NCI-H526 treated with DMSO at 0.1 percent for 48 hours (cell line): ENCODE data around the gene RALBP1.
"Not testable (repeated sequence)": the region's sequence is repeated elsewhere in the genome, so short reads cannot be mapped to it uniquely, and the experiment has no call there.

Experiments used
- DNase-seq: peaks from one replicate; lab custom pipeline; 2025; lab: John Stamatoyannopoulos, UW

The RALBP1 gene

DNA sequence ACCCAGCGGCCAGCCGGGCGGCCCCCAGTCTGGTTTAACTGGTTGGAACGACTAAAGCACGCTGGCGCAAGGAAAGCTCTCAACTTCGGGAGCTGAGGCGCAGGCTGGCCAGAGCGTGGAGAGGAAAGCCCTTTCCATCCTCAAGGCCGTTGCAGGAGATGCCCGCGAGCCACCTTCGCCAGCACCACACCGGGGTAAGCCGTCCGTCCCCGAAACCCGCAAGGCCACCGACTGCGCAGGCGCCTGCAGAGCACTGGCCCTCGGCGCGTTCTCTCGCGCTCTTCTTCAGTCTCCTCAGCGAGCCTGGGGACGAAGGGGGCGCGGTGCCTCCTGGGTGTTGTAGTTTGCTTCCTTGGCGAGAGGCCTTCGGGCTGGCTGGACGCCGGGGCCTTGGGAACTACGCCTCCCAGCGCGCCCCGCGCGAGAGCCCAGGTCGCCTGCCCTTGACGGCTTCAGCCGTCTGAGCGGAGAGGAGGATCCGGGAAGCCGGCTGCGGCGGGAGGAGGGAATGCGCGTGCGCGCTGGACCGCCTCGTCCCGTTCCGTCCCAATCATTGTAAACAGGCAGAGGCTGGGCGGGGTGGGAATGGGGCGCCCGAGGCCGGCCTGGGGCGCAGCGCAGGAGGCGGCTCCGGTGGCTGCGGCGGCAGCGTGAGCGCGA lies at the start of gene RALBP1:
Gene RALBP1, plus strand, starts transcription at position 531 of the 660 bp plus-strand sequence. CDS start 37,533 bp downstream, outside the sequence.
- DNase-seq: peak; percentile 90

DNA sequence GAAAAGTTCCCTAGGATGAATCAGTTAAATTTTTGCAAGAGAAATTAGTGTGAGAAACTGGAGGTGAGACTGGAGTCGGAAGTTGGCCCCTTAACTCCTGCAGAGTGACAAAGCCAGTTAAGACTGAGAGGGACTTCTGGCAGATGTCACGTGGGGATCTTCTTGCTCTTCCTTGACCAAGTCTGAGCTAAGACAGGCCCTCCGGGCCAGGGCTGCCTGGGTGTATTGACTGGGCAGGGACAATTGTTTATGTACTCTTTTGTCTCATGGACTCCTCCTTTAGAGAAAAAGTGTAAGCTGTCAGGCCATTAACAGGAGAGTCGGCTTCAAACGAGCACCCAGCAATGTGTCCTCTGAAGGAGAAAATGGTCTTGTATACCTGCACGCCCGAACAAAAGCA lies 48.6 kb upstream of the RALBP1 start:
- DNase-seq: no peak

DNA sequence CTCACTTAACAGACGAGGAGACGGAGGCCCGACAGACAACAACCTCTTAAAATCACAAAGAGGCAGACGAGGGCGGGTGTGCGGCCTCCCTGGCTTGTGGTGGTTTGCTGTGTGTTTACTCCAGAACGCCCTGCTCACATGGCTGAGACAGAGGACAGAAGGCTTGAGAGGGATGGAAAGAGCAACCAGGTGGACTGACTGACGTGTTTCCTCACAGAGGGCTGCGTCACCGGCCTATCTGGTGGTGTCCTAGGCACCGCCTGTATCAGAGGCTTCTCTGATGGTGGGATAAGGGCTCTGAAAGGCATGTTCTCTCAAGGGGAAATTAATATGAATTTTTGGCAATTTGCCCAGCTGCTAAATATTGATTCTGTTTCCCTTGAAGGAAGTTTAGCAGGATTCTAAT lies 47.0 kb upstream of the RALBP1 start:
- no peak for DNase-seq

DNA sequence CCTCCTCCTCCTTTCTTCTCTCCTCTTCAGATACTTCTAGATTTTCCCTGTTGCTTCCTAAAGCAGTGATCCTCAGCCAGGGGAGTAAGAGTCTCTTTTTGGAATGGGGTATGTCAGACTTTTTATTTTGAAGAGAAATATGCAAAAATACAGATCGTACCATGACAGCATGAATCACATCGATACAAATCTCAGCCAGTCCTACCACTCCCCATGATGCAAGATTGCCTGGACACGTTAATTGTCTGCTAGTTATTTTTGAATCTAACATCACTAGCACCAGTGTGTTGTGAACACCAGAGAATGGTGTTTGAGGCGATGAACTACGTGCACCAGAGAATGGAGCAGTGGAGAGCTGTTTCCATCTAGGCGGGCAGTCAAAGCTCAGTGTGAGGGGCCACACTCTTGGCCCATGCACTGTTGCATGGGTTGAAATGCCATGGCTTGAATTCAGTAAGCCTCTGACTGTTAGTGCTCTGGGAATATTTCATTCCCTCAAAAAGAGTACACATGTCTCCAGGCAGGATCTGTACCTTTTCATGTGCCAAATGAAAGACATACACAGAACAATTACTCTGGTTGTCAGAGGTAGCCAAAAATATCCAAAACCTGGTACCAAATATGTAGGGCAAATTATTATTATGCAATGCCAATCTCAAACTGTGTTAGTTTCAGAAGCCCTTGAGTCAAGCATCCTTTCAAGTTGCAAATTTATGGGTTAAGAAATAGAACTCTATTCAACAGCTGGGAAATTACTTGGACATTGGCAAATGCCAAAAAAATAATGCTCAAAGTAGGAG lies 46.3 kb upstream of the RALBP1 start:
- DNase-seq: no peak

DNA sequence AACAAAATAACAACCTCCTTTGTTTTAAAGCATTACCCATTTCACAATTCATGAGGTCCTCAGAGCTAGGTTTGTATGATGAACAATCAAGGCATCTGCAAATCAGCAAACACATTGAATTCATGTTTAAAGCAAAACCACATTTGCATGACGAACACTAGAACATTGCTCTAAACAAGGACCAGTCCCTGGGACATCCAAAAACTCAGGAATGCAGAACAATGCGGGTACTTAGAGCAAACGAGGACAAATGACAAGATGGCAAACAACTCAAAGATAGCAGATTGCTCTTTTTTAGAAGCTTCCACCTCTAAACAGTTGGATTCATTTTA lies 45.7 kb upstream of the RALBP1 start:
- no peak for DNase-seq

DNA sequence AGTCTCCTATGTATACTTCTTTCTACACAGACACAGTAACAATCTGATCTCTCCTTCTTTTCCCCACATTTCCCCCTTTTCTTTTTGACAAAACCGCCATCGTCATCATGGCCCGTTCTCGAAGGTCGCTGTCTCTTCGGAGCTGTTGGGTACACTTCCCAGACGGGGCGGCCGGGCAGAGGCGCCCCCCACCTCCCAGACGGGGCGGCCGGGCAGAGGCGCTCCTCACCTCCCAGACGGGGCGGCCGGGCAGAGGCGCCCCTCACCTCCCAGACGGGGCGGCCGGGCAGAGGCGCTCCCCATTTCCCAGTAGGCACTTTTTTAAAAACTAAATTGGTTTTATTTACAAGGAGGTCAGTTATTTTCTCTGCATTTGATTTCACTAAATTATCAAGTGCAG lies 45.0 kb upstream of the RALBP1 start:
- DNase-seq: not testable (repeated sequence)

DNA sequence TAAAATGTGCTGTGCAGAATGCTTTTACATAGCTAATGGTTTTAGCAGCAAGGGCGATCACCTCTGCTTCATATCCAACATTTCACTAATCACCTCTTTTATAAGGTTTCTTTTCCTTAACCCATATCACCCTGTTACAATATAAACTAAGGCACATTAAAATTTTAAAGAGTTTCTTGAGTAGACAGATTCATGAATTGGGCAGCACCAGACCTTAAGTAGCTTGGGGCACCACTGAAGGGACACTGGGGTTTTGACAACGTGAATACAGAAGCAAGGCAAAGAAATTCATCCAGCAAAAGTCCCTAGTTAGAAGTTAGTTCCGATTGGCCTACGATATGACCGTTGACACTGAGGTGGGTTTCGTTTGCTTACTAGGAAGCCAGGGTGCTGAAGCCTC lies 44.0 kb upstream of the RALBP1 start:
- no peak for DNase-seq

DNA sequence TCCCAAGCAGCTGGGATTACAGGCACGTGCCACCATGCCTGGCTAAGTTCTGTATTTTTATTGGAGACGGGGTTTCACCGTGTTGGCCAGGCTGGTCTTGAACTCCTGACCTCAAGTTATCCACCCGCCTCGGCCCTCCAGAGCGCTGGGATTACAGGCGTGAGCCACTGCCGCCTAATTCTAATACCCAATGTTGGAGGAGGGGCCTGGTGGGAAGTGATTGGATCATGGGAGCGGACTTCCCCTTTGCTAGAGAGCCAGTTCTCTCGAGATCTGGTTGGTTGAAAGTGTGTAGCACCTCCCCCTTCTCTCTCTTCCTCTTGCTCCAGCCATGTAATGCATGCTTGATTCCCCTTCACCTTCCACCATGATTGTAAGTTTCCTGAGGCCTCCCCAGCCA lies 42.2 kb upstream of the RALBP1 start:
- not testable (repeated sequence) for DNase-seq

DNA sequence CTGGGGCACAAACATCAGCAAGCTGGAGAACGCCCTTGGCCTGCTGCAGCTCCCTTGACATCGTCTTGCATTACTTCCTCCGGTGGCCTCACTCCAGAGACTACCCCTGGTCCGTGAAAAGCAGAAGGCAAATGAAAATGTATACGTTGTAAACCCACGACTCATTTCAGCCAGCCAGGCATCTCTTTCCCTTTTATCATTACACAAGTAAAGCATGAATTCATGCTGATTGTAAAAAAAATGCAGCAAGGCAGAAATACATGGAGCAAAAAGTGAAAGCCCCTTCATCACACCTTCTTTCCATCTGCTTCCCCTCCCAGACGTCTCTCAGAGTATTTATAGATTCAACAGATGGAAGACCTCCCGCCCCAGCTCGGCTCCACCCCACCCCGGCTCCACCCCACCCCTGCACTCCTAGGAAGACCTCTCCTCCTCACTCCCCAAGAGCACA lies 41.6 kb upstream of the RALBP1 start:
- DNase-seq: no peak

DNA sequence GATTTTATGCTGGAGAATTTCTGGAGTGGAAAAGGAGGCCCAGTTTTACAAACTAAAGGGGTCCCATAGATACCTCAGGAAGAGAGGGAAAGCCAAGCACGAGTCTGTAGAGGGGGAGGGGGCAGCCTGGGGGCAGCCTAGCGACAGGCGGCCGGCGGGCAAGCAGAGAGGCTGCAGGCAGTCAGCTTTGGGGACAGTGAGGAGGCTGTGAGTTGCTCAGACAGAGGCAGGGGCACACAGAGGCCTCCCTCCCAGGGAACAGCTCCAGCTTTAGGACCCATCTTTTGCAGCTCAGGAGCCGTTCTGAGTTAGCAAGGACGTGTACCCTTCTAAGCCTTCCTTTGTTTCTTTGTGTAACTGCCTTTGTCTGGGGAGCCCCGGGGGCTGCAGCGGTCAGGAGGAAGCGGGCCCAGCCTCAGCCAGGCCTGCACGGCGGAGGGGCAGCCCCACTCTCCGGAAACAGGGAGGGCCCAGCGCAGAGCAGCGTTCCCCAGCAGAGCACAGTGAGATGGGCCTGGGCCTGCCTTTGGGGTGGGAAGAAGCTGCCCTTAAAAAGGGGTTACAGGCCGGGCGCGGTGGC lies 41.1 kb upstream of the RALBP1 start:
- no peak for DNase-seq

DNA sequence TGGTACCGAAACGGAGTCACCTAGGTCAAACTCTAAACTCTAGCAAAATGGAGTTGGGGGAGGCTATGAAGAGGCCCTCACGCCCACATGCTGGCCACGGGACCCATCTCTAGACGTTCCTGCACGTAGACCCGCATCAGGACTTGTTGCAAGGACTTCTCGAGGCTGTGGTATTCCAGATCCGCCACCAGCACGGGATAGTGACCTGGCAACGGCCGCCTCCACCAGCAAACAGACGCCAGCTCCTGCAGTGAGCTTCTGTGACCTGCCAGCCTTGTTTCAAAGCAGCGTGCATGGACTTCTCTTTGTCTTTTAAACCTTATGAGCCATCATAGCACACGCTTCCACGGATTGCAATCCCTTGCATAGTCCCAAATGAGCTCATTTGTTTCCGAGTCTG lies 40.3 kb upstream of the RALBP1 start:
- DNase-seq: no peak

DNA sequence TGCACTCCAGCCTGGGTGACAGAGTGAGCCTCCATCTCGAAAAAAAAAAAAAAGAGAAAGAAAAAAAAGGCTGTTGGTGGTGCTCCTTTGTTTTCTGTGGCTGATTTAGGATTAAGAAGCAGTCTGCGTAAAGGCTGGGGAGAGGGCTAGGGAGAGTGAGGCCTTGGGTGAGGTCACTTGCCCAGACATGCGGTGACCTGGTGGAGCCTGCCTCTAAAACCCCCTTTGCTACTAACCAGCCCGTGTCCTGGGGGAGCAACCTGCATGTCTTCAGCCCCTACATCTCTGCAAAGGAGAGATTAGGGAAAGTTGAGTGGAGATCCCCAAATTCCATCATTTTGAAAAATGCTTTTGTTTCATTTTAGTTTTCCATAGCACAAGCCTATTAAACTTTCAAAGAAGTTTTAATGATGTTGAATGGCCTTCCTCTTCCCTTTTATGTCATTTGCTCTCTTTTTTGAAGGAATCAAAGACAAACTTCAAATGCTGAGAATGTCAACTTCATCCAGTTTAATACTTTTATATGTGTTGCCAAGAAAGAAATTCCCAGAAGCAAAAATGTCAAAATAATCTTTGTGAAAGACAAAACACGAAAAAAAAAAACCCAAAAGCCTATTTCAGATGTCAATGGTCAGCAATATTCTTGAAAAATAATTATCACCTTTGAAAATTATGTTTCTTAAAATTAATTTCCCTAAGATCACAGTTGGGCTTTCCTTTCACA lies 38.9 kb upstream of the RALBP1 start:
- DNase-seq: no peak

DNA sequence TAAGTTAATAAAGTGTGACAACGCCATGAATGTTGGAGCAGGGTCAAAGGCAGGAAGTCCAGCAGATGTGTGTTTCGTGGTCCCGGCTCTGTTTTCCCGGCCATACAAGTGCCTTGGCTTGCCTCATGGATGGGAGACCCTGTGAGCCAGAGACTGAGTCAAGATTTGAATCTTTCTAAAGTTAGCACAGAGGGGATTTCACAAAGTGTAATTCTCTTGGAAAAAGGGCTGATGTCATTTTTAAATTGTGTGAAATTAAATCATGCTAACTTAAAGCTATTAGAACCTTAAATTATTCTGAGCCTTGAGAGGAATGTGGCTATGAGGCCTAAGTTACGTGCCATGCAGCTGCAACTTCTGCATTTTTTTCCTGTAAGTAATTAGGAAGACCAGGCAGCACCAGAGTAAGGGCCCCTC lies 38.3 kb upstream of the RALBP1 start:
- no peak for DNase-seq

DNA sequence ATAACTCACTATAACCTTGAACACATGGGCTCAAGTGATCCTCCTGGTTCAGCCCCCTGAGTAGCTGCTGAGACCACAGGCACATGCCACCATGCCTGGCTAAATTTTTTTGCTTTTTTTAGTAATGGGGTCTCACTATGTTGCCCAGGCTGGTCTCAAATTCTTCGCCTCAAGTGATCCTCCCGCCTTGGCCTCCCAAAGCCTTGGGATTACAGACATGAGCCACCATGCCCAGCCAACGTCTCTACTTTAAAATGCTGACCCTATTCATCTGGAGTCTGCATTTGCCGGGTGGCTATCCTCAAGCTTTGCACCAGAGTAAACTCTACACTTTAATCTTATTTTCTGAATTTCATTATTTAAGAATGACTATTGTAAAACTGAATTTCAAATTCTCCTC lies 37.6 kb upstream of the RALBP1 start:
- no peak for DNase-seq

DNA sequence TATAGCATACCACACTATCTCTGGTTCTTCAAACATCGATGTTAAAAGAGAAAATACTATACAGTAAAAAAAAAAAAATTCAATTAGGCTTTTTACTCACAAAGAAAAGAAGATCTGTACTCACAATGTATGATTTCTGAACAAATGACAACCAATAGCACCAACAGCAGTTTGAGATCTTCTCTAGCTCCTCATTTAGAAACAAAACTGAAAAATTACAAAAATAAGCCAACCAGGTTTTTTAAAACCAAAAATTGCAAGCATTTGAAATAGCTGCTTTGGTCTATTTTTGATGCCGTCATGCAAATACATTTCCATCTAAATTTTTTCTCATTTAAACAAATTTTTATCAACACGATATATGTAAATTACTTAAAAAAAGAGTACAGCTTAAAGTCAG lies 34.3 kb upstream of the RALBP1 start:
- DNase-seq: no peak

DNA sequence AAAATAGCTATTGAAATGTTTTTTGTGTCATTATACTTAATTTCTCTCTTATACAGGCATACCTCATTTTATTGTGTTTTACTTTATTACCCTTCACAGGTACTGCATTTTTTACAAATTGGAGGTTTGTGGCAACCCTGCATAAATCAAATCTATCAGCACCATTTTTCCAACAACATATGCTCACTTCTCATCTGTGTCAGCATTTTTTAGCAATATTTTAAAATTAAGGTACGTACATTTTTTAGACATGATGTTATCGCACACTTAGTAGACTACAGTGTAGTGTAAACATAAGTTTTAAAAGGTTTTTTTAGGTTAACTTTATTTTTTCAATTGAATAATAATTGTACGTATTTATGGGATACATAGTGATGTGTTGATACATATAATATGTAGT lies 30.8 kb upstream of the RALBP1 start:
- no peak for DNase-seq

DNA sequence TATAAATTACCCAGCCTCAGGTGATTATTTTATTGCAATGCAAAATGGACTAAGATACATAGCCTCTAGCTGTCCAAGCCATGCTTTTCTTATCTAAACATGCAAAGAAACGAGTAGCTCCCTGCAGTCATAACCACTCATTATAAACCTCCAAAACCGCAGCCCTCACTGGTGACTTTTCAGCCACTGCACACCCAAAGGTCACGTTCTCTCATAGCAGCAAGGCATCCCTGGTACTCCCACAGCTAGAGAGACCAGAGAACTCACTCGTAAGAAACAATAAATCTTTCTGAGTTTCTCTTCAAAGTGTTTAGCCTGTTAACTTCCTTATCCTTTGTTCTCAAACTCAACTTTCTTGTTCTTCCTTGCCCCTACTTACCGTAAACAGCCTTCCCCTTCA lies 28.5 kb upstream of the RALBP1 start:
- no peak for DNase-seq

DNA sequence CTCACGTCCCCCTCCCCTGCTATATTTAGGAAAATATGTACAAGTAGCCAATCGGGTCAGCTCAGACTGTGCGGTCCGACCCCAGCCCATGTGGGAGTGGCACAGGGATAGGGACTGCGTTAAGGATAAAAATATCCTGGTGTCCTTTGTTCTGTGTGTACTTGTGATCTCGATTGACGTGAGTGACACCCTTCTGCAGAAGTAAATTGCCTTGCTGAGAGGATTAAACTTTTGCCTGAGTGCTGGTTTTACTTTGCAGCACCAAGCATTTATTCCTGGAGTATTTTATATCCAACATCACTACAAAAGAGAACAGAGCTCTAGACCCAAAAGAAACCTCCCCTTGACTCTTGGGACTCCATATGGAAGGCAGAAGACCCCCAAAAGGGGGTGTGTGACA lies 28.0 kb upstream of the RALBP1 start:
- DNase-seq: no peak

DNA sequence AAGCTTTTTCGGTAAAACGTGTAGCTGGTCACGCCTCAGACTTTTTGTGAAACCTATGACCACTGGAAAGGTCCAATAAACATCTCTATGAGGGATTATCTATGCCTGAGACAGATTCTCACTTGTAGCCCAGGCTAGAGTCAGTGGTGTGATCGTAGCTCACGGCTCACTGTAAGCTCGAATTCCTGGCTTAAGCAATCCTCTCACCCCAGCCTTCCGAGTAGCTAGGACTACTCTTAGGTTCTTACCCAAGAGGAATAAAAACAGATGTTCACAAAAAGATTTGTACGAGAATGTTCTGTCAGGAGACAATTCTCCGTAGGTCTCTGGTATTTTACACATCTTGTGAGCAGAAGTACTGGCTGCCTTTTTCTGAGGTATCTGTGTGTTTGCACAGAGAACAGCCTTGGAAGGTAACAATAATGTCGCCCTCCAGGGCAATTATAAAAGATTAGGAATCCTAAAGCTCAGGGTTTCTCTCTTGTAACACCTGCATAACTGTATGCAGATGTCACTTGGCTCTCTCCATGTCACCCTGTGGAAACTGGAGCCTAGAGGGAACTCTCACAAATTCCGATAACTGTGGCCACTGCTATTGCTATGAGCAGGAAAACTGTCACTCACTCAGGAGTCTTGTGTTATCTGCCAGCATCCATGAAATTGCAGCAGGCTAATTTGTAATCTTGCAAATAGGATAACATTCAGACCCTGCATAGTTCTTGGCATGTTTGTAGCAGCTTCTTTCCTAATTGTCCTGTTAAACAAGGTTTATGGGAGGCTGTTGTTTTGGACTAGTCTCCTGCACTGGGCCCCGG lies 25.5 kb upstream of the RALBP1 start:
- no peak for DNase-seq

DNA sequence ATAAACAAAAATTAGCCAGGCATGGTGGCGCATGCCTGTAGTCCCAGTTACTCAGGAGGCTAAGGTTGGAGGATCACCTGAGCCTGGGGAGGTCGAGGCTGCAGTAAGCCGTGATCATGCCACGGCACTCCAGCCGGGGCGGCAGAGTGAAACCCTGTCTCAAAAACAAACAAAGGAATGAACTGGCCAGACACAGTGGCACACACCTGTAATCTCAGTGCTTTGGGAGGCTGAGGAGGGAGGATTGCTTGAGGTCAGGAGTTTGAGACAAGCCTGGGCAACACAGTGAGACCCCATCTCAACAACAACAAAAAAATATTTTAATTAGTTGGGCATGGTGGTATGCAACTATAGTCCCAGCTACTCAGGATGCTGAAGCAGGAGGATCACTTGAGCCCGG lies 24.4 kb upstream of the RALBP1 start:
- not testable (repeated sequence) for DNase-seq

DNA sequence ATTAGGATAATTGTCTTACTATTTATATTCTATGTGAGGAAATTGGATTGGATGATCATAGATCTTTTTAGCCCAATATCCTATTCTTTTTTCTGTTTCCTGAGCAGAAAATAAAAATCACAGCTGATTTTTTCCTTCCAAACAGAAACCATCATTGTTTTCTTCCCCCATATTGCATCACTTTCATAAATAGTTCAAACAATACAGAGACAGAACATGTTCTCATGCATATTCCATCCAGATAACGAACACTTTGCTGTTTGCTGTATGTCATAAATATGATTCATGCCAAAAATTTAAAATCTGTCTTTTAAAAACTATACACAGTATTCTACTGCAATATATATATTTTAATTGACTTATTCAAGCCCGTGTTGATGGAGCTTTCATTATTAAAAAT lies 22.0 kb upstream of the RALBP1 start:
- no peak for DNase-seq
